ENCODE measurements around the gene ZNF888.
"Not testable (repeated sequence)": the region's sequence is repeated elsewhere in the genome, so short reads cannot be mapped to it uniquely, and the experiment has no call there.

ZNF888 gene

DNA sequence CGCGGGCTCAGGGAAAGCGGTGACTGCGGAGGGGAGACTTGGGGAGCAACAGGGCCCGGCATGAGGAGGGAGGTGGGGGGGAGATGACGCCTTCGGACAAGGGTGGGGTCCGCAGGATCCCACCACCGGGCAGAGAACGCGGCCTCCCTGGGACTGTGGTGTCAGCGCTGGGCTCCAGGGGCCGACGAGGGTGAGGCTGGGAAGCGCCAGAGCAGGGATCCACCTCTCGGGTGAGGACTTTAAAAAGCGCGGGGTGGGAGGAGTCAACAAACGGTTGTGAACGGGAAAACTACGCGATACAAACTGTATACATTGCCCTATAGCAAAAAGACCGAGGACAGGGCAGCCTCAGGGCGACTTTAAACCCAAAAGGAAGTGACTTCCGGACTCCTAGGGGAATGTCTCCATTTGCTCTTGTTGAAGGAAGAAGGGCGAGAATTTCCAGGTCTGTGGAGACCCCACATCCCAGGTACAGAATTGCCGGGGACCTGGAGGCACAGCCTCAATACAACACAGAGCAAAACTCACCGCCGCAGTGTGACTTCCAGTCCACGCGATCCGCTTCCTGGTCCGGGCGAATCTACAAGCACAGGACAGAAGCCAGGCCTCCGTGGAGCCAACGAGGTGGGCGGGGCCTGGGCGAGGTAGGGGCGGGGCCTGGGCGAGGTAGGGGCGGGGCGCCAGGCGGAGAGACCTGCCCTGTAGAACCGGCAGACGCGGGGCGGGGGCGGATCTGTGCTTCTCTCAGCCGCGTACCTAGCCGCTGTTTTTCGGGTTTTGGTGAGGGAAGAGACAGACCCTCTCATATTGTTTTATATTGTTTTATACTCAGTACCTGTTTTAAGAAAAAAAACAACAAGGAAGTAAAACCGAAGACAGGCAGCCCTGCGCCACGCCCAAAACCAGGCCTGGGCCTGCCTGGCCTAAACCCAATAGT is at the start of gene ZNF888:
TSS of gene ZNF888 (minus strand) at position 588 of the 937 bp plus-strand sequence. CDS start 5,555 bp downstream, outside the sequence.
- DNase-seq: peak; percentile 92

DNA sequence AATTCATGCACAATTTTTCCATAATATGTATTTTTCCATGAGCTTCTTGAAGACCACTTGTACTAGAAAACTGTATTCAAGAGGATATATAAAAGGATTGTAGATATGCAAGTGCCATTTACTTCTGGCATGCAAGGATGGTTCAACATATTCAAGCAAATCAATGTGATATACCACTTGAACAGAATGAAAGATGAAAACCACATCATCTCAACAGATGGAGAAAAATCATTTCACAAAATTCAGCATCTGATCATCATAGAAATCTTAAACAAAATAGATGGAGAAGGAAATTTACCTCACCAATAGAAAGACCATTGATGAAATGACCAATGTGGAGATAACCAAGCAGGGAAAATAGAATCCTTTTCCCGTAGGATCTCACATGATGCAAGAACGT is 44.5 kb upstream of the ZNF888 start:
- no peak for DNase-seq

DNA sequence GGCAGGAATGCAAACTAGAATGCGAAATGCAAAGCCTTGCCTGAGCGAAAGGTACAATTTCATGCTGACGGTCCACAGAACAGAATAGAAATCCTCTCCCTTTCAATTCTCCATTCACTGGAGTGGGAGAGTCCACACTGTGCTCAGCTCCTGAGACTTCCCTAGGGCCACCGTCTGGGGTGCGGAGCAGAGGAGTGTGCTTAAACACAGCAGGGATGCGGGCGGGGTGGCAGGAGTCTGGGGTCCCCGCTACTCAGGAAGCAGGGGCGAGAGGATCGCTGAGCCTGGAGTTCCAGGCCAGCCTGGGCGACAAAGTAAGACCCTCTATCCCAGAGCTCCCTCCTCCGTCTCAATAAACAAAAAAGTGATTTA is 40.0 kb upstream of the ZNF888 start:
- DNase-seq: no peak

DNA sequence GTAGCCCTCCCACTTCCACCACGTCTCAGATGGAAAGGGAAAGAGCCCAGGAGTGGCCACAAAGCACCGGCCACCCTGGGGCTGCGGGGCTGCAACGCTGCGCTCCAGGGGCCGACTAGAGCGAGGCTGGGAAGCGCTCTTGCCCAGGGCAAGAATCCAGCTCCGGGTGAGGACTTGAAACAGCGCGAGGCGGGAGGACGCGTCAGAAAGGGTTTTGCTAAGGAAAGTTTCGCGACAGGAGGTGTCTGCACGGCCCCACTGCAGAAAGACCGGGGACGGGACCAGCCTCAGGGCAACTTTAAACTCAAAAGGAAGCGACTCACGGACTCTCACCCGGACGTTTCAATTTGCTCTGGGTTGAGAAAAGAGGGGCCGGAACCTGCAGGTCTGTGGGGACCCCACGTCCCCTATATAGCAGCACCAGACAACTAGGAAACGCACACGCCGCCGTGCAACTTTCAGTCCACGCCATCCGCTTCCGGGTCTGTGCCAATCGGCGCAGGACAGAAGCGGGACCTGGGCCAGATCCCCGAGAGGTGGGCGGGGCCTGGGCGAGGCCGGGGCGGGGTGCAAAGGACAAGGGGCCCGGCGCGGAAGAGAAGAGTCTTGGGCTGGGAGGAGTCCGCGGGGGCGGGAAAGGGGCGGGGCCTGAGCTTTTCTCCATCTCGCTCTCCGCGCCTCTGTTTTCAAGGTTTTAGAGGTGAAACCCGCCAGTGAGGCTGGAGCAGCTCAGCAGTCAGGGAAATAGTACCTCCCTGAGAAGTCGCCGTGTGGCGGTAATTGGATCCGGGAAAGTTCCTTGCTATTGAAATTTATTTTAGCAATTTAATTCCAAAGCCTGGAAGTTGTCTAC is 39.4 kb upstream of the ZNF888 start, which contains the start of gene ZNF816:
TSS of gene ZNF816 (minus strand) at position 488 of the 853 bp plus-strand sequence. CDS start 6,792 bp downstream, outside the sequence.
- DNase-seq: peak; percentile 99

DNA sequence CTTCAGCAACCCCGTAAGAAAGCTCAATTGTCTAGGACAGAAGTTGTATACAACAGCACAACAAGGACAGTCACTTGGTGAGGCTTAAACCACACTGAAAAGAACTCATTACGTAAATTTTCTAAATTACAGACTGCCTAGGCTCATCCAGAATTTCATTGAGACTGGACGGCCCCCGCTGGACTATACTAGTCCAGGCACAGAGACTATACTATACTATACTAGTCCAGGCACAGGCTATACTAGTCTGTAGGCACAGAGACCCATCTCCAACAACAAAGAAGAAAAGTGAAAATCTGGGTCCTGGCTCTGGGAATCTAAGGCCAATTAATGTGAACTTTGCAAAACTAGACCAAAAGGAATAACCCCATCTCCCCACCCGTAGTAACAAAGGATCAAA is 38.8 kb upstream of the ZNF888 start:
- DNase-seq: no peak

DNA sequence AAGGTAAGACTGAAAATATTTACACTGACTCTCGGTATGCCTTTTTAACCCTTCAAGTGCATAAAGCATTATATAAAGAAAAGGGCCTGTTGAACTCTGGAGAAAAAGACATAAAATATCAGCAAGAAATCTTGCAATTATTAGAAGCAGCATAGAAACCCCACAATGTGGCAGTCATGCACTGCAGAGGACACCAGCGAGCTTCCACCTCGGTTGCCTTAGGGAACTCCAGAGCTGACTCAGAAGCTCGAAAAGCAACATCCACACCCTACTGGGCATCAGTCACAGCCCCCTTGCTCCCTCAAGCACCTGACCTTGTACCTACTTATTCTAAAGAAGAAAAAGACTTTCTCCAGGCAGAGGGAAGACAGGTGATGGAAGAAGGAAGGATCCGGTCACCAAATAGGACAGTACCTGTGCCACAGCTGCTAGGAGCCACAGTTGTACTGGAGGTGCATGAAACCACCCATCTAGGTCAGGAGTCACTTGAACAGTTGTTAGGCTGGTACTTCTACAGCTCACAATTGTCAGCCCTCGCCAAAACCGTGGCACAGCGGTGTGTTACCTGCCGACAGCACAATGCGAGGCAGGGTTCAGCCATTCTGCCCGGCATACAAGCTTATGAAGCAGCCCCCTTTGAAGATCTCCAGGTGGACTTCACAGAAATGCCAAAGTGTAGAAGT is 36.5 kb upstream of the ZNF888 start:
- no peak for DNase-seq

DNA sequence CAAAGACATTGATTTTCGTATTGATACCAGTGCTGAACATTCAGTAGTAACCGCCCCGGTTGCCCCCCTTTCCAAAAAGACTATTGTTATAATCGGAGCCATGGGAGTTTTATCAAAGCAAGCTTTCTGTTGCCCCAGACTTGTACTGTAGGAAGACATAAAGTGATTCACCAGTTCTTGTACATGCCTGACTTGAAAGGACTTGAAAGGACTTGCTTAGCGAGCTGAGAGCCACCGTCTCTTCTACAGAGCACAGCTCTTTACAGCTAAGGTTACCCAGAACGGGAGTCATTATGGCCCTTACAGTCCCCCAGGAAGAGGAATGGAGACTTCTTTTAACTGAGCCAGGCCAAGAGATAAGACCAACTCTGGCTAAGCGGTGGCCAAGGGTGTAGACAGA is 34.4 kb upstream of the ZNF888 start:
- no peak for DNase-seq

DNA sequence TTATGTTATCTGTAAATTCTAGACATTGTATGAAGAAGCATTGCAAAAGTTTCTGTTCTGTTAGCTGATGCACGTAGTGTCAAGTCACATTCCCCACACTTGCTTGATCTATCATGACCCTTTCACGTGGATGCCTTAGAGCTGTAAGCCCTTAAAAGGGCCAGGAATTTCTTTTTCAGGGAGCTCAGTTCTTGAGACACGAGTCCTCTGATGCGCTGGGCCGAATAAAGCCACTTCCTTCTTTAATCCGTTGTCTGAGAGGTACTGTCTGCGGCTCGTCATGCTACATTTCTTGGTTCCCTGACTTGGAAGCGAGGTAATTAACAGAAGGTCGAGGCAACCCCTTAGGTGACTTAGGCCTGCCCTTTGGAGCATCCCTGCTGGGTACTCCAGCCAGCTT is 33.7 kb upstream of the ZNF888 start:
- DNase-seq: no peak

DNA sequence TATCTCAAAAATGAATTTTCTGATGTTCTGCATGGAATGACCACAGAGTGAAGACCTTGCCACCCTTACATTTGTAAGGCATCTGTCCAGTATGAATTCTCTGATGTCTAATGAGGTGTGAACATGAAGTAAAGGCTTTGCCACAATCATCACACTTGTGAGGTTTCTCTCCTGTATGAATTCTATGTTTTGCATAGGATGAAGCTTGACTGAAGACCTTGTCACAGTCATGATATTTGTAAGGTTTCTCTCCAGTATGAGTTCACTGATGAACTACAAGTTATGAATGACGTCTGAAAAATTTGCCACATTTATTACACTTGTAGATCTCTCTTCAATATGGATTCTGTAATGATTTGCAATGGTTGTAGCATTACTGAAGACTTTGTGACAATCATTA is 26.2 kb upstream of the ZNF888 start:
- no peak for DNase-seq

DNA sequence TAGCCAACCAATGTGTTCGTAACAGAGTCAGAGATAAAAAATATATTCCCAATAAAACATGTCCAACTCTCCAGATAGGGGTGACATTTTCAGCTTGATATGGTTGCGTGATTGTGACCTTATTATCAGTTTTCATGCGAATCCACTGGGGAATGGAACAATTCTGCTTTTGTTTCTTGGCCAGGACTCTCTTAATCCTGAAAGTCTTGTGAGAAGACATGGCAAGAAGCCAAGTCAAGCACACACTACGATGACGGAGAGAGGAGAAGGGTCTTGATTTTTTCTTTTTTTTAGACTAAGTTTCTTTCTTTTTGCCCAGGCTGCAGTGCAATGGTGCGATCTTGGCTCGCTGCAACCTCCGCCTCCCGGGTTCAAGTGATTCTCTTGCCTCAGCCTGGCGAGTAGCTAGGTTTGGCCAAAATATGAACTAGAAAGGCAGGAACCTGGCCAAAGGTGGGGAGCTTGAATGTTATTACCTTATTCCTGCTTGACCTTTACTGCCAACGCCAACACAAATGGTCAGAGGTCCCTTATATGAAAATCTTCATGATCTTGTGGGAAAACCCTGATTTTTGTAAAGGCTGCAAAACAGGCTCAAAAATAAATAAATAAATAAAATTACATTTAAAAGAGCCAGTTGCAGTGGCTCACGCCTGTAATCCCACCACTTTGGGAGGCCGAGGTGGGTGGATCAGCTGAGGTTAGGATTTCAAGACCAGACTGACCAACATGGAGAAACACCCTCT is 25.0 kb upstream of the ZNF888 start:
- no peak for DNase-seq

DNA sequence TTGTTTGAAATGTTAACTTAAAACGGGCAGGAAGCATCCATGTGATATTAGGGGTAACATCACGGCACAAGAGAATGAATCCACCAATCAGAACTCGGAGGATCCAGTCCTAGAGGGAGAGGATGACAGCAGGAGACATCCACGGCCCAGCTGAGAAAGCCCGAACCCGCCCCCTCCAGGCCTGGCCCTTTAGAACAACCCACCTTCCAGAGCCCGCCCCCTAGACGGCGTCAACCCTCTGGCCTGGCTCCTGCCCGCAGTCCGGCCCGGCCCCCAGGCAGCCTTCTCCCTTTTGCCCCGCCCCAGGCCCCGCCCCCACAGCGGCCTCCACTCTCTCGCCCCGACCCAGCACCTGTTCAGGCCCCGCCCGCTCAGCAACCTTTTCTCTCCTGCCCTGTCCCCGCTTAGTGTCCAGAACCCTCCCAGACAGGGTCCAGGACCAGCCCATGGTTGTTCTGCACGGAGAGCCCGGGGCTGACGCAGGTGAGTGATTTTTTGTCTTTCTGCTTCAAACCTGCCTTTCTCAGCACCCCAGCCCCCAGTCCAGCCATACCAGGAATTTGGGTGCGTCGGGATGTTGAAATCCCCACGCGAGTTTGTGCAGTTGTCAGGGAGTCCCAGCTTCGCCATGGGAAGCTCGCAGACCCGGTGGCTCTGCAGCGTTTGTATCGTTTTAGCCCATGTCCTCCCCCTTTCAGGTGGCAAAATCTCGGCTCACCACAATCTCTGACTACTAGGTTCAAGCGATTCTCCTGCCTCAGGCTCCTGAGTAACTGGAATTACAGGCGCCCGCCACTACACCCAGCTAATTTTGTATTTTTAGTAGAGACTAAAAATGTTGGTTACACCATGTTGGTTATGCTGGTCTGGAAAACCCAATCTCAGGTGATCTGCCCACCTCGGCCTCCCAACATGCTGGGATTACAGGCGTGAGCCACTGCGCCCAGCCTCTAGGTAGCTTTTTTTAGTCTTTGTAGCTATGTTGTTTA is 23.4 kb upstream of the ZNF888 start:
- DNase-seq: no peak

DNA sequence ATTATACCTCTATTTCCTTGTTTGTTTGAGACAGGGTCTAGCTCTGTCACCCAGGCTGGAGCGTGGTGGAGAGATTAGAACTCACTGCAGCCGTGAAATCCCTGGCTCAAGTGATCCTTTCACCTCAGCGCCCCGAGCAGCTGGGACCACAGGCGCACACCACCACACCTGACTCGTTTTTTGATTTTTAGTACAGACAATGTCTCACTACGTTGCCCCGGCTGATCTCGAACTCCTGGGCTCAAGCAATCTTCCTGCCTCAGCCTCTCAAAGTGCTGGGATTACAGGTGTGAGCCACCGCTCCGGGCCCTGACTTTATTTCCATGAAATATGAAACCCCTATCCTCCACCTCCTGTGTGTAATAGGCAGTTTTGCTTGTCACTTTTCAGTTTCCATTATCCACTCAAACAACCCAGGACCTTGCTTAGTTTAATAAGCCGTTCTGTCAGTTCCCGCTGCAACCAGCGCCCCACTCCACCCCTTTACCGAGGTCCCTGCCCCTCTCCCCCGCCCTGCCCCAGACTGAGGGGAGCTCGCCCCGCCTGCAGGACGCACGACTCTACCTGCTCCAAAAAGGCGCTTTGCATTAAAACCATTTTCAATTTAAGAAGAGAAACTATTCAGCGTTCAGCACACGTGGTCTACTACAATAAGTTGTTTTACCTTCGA is 22.6 kb upstream of the ZNF888 start:
- DNase-seq: no peak

DNA sequence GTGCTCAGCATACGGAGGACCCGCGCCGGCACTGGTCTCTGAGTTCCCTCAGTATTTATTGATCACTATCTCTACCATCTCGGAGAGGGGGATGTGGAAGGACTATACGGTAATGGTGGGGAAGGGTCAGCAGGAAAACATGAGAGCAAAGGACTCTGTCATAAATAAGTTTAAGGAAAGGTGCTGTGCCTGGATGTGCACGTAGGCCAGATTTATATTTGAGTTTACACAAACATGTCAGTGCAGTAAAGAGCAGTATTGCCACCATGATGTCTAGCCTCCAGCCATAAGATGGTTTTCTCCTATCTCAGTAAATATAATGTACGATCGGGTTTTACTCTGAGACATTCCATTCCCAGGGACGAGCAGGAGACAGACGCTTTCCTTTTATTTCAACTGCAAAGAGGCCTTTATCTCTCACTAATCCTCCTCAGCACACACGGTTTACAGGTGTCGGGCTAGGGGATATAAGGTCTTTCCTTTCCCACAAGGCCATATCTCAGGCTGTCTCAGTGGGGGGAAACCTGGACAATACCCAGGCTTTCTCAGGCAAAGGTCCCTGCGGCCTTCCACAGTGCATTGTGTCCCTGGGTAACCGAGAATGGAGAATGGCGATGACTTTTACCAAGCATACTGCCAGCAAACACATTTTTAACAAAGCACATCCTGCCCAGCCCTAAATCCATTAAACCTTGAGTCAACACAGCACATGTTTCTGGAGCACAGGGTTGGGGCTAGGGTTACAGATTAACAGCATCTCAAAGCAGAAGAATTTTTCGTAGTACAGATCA is 21.7 kb upstream of the ZNF888 start:
- DNase-seq: not testable (repeated sequence)

DNA sequence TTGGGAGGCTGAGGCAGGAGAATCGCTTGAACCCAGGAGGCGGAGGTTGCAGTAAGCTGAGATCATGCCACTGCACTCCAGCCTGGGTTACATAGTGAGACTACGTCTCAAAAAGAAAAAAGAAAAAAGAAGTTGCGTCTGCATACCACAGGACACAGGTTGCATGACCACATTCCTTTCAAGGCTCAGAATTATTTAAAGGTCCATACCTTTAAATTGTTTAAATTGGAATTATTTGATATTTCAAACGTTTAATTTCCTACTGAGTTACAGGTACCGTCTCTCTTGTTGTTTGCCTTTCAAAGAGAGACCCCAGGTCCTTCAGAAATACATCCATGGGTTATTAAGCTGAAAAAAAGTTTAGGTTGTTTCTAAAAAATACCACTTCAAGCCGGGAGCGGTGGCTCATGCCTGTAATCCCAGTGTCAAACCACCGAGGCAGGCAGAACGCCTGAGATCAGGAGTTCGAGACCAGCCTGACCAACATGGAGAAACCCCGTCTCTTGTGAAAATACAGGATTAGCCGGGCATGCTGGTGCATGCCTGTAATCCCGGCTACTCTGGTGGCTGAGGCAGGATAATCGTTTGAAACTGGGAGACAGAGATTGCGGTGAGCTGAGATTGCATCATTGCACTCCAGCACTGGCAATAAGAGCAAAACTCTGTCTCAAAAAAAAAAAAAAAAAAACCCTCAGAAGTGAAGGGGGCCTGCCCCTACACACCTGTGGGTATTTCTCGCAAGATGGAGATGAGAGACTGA is 20.8 kb upstream of the ZNF888 start:
- DNase-seq: no peak

DNA sequence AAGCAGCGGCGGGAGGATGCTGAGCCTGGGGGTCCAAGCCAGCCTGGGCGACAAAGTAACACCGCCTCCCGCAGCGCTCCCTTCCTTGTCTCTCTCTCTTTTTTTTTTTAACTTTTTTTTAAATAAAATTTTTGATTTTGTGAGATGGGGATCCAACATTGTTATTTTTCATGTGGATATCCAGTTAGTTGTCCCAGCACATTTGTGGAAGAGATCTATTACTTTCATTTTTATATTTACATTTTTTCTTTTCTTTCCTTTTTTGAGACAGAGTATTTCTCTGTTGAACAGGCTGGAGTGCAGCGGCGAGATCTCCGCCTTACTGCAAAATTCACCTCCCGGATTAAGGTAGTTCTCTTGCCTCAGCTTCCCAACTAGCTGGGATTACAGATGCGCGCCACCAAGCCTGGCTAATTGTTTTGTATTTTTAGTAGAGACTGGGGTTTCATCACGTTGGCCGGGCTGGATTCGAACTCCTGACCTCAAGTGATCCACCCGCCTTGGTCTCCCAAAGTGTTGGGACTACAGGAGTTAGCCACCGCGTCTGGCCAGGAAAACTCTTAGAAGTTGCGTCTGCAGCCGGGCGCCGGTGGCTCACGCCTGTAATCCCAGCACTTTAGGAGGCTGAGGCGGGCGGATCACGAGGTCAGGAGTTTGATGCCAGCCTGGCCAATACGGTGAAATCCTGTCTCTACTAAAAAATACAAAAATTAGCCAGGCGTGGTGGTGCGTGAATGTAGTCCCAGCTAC is 20.1 kb upstream of the ZNF888 start:
- no peak for DNase-seq

DNA sequence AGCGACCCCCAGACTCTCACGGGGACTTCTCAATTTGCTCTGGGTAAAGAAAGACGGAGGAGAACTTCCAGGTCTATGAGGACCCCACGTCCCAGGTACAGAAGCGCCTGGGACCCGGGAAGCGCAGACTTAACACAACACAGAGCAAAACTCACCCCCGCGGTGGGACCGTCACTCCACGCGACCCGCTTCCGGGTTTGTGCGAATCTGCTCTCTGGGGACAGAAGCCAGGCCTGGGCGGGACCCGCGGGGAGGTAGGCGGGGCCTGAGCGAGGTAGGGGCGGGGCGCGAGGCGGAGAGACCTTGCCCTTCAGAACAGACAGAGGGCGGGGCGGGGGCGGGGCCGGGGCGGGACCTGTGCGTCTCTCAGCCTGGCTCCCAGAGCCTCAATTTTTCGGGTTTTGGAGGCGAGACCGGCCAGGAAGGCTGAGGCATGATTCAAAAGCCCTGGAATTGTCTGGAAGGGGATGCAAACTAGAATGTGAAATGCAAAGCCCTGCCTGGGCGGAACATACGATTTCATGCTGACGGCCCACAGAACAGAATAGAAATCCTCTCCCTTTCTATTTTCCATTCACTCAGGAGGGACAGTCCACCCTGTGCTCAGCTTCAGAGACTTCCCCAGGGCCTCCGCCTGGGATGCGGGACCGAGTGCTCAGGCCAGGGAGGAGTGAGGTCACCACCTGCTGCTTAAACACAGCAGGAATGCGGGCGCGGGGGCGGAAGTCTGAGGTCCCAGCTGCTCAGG is 19.3 kb upstream of the ZNF888 start:
- peak; percentile 98 for DNase-seq

DNA sequence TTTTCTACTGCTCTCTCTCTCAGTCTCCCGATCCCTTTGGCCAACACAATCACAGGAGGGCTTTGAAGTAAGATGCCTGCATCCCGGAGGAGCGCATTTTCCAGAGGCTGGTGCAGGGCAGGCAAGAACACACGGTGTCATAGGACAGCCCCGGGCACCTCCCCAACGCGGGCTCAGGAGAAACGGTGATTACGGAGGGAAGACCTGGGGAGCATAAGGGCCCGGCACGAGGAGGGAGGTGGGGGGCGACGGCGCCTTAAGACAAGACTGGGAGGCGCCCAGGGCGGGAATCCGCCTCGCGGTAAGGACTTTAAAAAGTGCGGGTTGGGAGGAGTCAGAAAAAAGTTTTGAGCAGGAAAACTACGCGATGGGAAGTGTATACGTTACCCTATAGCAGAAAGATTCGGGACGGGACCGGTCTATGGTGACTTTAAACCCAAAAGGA is 18.7 kb upstream of the ZNF888 start:
- DNase-seq: peak; percentile 64
